Suppressor macrophage treated with lipopolysaccharide for 1 hour (primary cell): ENCODE data around the gene OST4.

Source experiments
- DNase-seq, 3 donors: peaks; one replicate each; pipeline ENCODE4 v3.0.0-alpha.2; 2020 to 2022

Gene OST4

GRCh38 chr2:27092696-27093429, 21.4 kb upstream of the OST4 start:
- DNase-seq: no peak

- DNase-seq: no peak
Measured at GRCh38 chr2:27091746-27092695, 20.6 kb upstream of the OST4 start.

GRCh38 chr2:27089111-27089954, 17.9 kb upstream of the OST4 start:
- no peak for DNase-seq

DNA sequence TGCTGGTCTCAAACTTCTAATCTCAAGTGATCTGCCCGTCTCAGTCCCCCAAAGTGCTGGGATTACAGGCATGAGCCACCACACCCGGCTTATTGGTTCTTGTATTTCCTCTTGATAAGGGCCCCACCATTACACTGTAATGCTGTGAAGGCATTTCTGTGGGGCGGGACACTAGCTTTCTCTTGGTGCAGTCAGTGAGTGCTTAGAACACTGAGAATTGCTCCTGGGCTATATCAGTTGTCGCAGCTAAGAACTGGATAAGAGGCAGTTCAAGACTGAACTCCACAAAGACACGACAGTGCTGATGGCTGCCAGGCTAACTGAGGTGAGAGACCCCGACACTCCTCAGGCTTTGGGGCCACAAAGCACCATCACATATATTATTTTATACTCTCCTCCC, 17.2 kb upstream of the OST4 start:
- no peak for DNase-seq

DNA sequence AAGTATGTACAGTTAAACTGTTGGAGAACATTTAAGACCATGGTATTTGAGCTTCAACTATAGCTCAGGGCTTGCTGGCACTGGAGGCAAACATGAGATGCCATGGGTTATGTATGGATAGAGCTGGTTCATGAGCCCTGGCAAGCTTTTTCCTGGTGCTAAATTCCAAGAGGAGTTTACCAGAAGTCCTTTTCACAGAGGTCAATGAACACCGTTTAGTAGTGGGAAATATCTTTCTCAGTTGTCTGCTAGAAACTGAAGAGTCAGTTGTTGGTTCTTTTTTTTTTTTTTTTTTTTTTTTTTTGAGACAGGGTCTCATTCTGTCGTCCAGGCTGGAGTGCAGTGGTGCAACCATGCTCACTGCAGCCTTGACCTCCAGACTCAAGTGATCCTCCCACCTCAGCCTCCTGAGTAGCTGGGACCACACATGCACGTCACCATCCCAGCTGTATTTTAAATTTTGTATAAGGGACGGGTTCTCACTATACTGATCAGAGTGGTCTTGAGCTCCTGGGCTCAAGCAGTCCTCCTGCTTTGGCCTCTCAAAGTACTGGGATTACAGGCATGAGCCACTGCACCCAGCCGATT, 16.5 kb upstream of the OST4 start:
- DNase-seq: no peak

GRCh38 chr2:27086724-27087593, 15.5 kb upstream of the OST4 start, which contains the start of gene KHK:
Gene KHK (plus strand): TSS chr2:27086772. CDS start chr2:27087260, 488 bp downstream.
- peak in 1 of 3 donors; percentile 16 for DNase-seq

- peak; percentile 97 to 99 (median 99) for DNase-seq
Measured at GRCh38 chr2:27086090-27086723, 14.8 kb upstream of the OST4 start.

GRCh38 chr2:27085673-27086089, 14.2 kb upstream of the OST4 start:
- peak; percentile 74 to 83 (median 76) for DNase-seq

- DNase-seq: no peak
Measured at GRCh38 chr2:27085062-27085672, 13.7 kb upstream of the OST4 start.

DNA sequence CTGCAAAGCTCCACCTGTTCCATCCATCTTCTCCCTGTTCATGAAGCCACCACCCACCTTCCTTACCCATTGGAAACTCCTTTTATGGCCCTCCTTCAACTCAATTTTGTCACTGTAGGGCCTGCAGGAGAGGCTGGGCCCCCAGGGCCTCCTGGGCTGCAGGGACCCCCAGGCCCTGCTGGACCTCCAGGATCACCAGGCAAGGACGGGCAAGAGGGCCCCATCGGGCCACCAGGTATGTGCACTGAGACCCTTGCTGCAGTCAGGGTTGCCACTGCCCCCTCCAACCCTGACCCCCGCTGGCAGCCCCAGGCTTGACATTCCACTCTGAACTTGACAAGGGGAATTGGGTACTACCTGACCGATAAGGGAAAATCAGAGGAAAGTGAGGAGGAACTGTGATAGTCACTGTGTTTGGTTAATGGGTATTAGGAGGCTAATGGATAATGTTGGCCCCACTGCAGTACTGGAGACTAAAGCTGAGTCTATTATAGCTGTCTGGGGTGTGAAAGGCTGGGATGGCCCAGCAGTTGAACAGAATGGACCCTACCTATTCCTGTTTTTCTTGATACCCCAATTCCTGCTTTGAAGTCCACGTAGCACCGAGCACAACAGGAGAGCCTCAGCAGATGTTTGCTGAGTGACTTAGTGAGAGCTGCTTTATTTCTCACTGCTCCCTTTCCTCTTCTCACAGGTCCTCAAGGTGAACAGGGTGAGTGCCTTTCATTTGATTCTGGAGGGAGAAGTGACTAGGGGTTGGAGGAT, 13.0 kb upstream of the OST4 start:
- no peak for DNase-seq

GRCh38 chr2:27083410-27084296, 12.2 kb upstream of the OST4 start:
- DNase-seq: no peak

- no peak for DNase-seq
Measured at GRCh38 chr2:27082773-27083409, 11.4 kb upstream of the OST4 start.

DNA sequence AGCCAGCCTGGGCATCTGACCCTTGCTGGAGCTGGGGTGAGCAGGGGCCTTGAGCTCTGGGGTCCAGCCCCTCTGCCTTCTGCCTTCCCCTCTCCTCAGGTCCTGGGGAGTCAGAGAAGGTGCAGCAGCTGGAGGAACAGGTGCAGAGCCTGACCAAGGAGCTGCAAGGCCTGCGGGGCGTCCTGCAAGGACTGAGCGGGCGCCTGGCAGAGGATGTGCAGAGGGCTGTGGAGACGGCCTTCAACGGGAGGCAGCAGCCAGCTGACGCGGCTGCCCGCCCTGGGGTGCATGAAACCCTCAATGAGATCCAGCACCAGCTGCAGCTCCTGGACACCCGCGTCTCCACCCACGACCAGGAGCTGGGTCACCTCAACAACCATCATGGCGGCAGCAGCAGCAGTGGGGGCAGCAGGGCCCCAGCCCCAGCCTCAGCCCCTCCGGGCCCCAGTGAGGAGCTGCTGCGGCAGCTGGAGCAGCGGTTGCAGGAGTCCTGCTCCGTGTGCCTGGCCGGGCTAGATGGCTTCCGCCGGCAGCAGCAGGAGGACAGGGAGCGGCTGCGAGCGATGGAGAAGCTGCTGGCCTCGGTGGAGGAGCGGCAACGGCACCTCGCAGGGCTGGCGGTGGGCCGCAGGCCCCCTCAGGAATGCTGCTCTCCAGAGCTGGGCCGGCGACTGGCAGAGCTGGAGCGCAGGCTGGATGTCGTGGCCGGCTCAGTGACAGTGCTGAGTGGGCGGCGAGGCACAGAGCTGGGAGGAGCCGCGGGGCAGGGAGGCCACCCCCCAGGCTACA, 10.7 kb upstream of the OST4 start:
- no peak for DNase-seq

DNA sequence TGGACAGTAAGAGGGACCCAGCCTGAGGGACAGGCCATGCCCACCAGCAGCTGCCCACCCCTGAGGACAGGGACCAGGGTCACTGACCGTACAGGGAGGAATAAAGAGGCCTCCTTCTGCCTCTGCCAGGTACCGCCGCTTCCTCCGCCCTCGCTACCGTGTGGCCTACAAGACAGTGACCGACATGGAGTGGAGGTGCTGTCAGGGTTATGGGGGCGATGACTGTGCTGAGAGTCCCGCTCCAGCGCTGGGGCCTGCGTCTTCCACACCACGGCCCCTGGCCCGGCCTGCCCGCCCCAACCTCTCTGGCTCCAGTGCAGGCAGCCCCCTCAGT, 9.1 kb upstream of the OST4 start:
- DNase-seq: no peak

DNA sequence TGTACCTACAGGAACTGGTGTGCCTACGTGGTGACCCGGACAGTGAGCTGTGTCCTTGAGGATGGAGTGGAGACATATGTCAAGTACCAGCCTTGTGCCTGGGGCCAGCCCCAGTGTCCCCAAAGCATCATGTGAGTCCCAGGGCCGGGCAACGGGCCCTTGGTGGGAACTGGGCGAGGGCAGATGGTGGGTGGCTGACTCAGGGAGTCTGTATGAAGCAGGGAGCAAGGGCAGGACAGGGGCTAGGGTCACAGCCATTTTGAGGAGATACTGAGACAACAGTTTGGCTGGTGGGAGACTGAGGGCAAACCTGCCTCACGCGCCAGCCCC, 8.7 kb upstream of the OST4 start:
- peak; percentile 31 to 50 (median 35) for DNase-seq

DNA sequence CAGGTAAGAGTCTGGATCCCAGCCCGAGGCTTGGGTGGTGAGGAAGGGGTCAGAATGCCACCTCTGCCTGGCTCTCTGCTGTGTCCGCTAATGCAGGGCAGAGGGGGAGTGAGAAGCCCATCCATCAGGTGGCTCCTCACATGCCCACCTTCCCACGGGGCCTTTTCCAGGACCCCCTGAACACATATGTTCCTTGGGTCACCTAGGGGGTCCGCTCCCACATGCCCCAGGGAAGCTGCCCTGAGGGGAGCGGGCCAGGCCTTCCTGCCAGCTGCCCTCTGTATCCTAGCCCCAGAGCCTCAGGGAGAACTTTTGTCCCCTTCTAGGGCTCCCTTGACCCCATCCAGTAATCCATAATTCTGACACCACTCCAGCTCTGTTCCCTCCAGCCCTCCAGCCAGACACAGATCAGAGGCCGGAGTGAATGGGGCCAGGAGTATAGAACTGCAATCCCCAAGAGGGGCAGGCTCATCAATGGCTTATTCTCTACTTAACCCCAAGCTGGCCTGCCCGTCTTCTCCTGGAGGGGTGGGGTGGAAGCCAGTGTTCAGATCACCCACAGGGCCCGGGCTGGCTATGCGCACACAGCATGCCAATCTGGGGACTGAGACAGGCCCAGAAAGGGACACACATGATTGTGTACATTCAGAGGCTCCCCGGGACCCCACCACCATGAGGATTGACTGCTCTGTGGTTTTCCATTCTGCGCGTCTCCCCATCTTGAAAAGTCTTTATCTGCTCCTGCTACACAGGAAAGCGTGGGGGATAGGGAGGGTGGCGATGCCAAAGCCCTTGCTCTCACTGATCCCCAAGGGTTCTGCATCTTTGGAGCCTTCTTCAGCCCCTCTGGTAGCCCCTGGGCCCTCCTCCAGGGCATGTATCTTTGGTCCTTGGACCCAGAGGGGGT, 8.0 kb upstream of the OST4 start:
- DNase-seq: no peak
